ENCODE data around the gene YBX3.

Gene YBX3

DNA sequence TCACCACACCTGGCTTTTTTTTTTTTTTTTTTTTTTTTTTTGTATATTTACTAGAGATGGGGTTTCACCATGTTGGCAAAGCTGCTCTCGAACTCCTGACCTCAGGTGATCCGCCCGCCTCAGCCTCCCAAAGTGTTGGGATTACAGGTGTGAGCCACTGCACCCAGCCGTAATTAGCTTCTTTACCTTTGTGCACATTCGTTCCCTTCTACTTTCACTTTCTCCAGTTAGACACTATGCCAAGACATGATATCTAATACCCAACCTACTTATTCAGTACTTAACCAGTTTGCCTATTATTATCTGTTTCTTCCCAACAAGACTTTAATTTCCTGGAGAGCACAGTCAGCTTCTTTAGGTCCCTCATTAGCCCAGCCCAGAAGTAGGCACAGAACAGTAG lies 54.6 kb downstream of the YBX3 start:
- no peak overlapping the region for H3K4me2 ChIP-seq (ENCODE audit: low read length)
- H3K36me3 ChIP-seq (ENCODE audit: insufficient read depth, low read length) = no peaks in the 10 kb centered on the region
- no peak overlapping the region for H3K4me3 ChIP-seq (ENCODE audit: low read length)
- no peak overlapping the region for H3K9ac ChIP-seq (ENCODE audit: low read depth, low read length)
- no peaks in the 10 kb centered on the region for H3K27me3 ChIP-seq (ENCODE audit: control insufficient read depth, insufficient read depth, low read length)
- no peaks in the 10 kb centered on the region for H3K9me3 ChIP-seq (replicated peaks; ENCODE audit: low read length)
- H3K4me1 ChIP-seq (ENCODE audit: control insufficient read depth, insufficient read depth, low read length) = peaks cover 2% of the 10 kb centered on the region

DNA sequence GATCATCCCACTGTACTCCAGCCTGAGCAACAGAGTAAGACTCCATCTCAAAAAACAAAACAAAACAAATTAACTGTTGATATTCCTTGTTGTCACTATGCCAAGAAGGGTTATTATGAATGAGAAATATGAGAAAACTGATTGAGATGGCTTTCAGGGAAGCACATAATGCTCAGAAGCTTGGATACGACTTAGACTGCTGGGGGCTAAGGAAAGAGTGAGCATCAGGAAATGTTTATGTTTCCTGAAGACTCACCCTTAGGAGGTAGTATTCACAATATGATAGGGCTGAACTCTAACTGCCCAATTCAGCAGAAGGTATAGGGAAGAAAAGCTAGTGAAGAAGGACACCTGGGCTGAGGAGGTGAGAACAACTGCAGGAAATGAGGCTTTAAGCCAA lies 55.5 kb downstream of the YBX3 start:
- no peaks in the 10 kb centered on the region for H3K36me3 ChIP-seq (ENCODE audit: insufficient read depth, low read length)
- no peak overlapping the region for H3K9ac ChIP-seq (ENCODE audit: low read depth, low read length)
- no peak overlapping the region for H3K4me3 ChIP-seq (ENCODE audit: low read length)
- no peak overlapping the region for H3K4me2 ChIP-seq (ENCODE audit: low read length)
- no peaks in the 10 kb centered on the region for H3K27me3 ChIP-seq (ENCODE audit: control insufficient read depth, insufficient read depth, low read length)
- H3K9me3 ChIP-seq (replicated peaks; ENCODE audit: low read length) = no peaks in the 10 kb centered on the region
- no peaks in the 10 kb centered on the region for H3K4me1 ChIP-seq (ENCODE audit: control insufficient read depth, insufficient read depth, low read length)

- Histone ChIP-seq H3K9me3 (replicated peaks; ENCODE audit: low read length) (no peaks in the 10 kb centered on the region), H3K4me2 (ENCODE audit: low read length) (no peak overlapping the region), H3K4me3 (ENCODE audit: low read length) (no peak overlapping the region), H3K4me1 (ENCODE audit: control insufficient read depth, insufficient read depth, low read length) (no peaks in the 10 kb centered on the region), H3K27me3 (ENCODE audit: control insufficient read depth, insufficient read depth, low read length) (no peaks in the 10 kb centered on the region), H3K36me3 (ENCODE audit: insufficient read depth, low read length) (no peaks in the 10 kb centered on the region), H3K9ac (ENCODE audit: low read depth, low read length) (no peak overlapping the region)
Measured at GRCh38 chr12:10664499-10664898, 58.6 kb downstream of the YBX3 start.

DNA sequence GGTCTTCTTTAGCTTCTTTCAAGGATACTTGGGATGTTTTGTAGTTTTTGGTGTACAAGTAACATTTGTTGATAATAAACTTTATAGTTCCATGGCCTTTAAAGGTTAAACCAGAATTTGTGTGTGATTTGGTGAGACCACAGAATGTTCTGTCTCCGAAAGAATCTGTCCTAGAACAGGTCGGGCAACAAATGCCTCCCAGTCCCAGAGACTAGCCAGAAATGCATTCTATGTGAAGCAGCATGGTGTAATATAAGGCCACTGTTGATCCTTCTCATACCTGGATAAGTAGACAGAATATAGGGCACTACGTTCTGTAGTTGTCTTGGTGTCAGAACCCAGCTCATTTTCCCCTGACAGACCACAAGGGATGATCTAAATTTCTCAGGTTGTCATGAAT lies 59.3 kb downstream of the YBX3 start:
- no peaks in the 10 kb centered on the region for H3K27me3 ChIP-seq (ENCODE audit: control insufficient read depth, insufficient read depth, low read length)
- H3K4me1 ChIP-seq (ENCODE audit: control insufficient read depth, insufficient read depth, low read length) = no peaks in the 10 kb centered on the region
- H3K36me3 ChIP-seq (ENCODE audit: insufficient read depth, low read length) = no peaks in the 10 kb centered on the region
- no peak overlapping the region for H3K9ac ChIP-seq (ENCODE audit: low read depth, low read length)
- no peak overlapping the region for H3K4me3 ChIP-seq (ENCODE audit: low read length)
- H3K9me3 ChIP-seq (replicated peaks; ENCODE audit: low read length) = no peaks in the 10 kb centered on the region
- H3K4me2 ChIP-seq (ENCODE audit: low read length) = no peak overlapping the region

DNA sequence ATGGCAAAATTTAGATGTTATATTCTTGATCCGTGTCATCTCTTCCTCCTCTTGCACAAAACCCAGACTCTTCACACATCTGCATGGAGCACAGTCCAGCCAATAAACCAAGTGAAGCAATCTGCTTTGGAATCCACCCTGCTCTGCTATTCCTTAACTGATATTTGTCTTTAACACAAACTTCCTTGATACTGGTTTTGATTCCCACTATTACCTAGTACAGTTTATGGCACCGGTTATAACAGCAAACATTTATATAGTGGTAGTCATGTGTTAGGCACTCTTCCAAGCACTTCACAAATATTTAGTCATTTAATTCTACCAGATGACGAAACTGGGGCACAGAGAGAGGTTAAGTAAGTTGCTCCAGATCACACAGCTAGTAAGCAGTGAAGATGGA lies 61.8 kb downstream of the YBX3 start:
- Histone ChIP-seq H3K36me3 (ENCODE audit: insufficient read depth, low read length) (no peaks in the 10 kb centered on the region), H3K9me3 (replicated peaks; ENCODE audit: low read length) (no peaks in the 10 kb centered on the region), H3K4me1 (ENCODE audit: control insufficient read depth, insufficient read depth, low read length) (no peaks in the 10 kb centered on the region), H3K9ac (ENCODE audit: low read depth, low read length) (no peak overlapping the region), H3K4me3 (ENCODE audit: low read length) (no peak overlapping the region), H3K4me2 (ENCODE audit: low read length) (no peak overlapping the region), H3K27me3 (ENCODE audit: control insufficient read depth, insufficient read depth, low read length) (no peaks in the 10 kb centered on the region)

DNA sequence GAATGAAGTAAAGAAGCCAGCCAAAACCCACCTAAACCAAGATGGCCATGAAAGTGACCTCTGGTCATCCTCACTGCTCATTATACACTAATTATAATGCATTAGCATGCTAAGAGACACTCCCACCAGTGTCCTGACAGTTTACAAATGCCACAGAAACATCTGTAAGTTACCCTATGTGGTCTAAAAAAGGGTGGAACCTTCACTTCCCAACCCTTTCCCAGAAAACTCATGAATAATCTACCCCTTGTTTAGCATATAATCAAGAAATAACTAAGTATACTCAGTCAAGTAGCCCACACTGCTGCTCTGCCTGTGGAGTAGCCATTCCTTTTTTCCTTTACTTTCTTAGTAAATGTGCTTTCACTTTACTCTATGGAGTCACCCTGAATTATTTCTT lies 69.1 kb downstream of the YBX3 start:
- Histone ChIP-seq H3K9ac (ENCODE audit: low read depth, low read length) (no peak overlapping the region), H3K27me3 (ENCODE audit: control insufficient read depth, insufficient read depth, low read length) (no peaks in the 10 kb centered on the region), H3K4me2 (ENCODE audit: low read length) (no peak overlapping the region), H3K4me1 (ENCODE audit: control insufficient read depth, insufficient read depth, low read length) (no peaks in the 10 kb centered on the region), H3K4me3 (ENCODE audit: low read length) (no peak overlapping the region), H3K9me3 (replicated peaks; ENCODE audit: low read length) (no peaks in the 10 kb centered on the region), H3K36me3 (ENCODE audit: insufficient read depth, low read length) (no peaks in the 10 kb centered on the region)

GRCh38 chr12:10652192-10652591 lies 70.9 kb downstream of the YBX3 start:
- Histone ChIP-seq H3K36me3 (ENCODE audit: insufficient read depth, low read length) (no peaks in the 10 kb centered on the region), H3K9ac (ENCODE audit: low read depth, low read length) (no peak overlapping the region), H3K9me3 (replicated peaks; ENCODE audit: low read length) (peaks cover 2% of the 10 kb centered on the region), H3K4me1 (ENCODE audit: control insufficient read depth, insufficient read depth, low read length) (no peaks in the 10 kb centered on the region), H3K4me3 (ENCODE audit: low read length) (no peak overlapping the region), H3K4me2 (ENCODE audit: low read length) (no peak overlapping the region), H3K27me3 (ENCODE audit: control insufficient read depth, insufficient read depth, low read length) (no peaks in the 10 kb centered on the region)

Data from skeletal muscle satellite cell (primary cell).